HG03558 (cell line): ENCODE data around the gene DPH1.
"Not testable (repeated sequence)": the region's sequence is repeated elsewhere in the genome, so short reads cannot be mapped to it uniquely, and the experiment has no call there.

ENCODE experiments used
- ATAC-seq: cut with Tn5 transposase; IDR thresholded peaks from one replicate; pipeline ENCODE4 v1.9.1; 2021; ENCODE audit warnings: moderate number of reproducible peaks; ENCODE audit not compliant: unreplicated experiment; ENCODE audit errors: extremely low read depth

DPH1 gene

DNA sequence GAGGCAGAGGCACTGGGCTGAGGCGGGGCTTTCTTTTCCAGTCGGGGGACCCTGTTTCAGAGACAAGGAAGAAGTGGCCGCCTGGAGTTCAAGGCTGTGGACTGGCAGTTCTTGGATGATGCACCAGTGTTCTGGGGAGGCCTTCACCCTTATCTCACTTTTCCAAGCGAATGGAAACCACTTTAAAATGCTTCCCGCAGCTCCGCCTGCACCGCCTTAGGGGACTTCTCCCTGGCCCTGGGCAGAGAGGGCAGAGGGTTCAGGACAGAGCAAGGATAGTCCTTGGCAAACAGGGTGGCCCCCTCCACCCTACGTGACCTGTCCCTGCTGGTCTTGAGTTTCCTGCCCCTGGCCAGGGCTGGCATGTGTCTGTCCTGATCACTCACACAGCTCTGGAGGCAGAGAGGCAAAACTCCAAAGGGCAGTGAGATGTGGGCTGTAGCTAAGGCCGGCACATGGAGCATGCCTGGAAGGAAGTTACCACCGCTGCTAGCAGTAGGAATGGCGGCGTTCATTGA is 25.5 kb upstream of the DPH1 start:
- ATAC-seq, result no peak

DNA sequence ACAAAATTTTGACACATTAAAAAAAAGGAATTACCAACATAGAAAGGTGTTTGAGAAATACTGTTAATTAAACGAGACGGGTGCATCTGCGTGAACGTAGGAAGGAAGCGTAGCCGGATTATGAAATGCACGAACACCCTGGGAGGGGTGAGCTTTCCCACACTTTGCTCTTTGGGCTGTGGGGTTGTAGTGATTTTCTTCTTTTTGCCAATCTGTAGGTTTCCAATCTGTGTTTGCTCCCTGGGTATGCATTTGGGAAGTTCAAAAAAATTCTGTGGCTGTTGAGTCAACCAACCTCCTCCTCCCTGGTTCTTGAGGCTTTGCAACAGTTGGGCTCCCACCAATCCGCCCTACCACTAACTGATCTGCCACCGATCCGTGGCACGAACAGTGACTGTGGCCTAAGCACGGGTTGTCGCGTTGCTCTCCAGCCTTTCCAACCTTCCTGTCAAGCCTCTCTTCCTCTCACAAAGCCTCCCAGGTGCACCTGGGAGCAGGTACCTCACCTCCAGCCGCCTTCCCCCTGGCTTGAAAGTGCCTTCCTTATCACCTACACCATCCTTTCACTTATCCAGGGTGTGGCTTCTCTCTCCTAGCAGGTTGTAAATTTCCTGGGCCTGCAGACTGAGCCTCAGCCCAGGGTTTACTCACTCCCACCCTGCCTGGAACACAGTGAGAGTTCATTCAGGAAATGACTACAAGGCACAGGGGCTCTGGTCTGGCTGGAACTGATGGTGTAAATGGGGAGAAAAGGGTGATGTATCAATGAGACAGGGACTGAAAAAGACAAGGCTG is 21.4 kb upstream of the DPH1 start:
- ATAC-seq, result no peak

DNA sequence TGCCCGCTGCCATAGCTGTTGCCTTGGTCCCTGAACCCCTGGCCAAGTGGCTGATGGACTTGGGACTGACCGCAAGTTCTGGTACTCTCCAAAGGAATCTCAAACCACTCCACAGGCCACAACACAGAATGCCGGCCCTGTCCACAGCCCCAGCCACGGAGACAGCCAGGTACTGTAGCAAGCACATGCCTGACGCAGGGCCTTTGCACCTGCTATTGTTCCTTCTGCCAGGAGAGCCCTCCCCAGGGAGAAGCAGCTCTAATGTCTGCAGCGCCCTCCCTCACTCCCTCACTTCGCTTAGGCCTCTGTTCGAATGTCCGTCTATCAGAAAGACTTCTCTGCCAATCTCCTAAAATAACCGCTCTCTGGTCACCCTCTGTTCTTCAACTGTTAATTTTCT is 20.2 kb upstream of the DPH1 start:
- ATAC-seq, result no peak

DNA sequence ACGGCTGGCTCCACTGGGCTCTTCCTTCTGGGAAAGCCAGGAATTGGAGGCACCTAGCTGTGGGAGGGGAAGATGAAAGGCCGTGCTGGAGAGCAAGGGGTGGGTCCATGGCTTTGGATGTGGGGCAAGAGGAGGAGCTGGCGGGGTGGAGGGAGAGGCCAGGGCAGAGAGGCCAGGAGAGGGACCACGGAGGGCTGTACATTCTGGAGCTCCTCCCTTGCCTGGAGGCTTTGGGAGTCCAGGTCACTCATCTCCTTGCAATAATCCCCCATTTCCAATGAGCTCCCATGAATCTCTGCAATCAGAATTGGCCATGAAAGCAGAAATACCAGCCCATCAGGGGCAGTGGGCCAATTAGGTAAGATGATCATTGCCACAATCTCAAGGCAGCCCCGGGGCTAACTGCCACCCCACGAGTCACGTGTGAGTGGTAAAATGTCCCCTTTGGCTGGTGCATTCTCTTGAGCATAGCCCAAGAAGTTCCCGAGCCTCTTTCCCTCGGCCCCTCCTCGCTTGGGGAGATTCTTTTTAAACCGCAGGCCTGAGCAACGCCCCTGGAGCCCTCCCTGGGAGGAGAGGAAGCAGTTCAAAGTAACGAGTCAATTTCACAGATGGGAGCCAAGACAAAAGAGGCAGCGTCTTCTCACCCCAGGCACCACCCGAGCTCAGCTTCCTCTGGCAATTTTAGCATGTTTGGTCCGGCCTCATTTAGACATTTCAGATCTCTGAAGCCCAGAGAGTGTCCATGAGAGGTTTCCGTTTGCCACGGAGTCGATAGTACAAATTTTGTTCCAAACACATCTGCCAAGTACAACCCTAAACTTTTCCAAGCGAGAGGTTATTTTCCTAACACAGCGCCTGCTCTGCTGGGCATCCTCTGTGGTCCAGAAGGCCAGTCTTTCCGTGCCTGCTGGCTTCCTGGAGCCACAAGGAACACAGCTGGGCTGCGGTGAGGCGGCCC is 18.3 kb upstream of the DPH1 start:
- no peak for ATAC-seq

DNA sequence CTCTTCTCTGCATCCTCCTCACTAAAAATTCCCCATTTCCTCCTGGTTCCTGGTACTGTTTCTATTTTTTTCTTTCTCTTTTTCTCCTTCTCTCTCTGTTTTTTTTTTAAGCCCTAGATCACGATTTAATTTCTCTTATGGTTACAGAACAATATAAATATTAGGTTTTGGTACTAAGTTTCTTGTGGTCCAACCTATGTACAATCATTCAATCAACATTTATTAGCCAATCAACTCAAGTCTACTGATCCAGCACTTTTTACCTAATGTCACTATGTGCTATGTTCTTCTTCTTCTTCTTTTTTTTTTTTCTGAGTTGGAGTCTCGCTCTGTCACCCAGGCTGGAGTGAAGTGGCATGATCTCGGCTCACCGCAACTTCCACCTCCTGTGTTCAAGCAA is 17.5 kb upstream of the DPH1 start:
- ATAC-seq, result no peak

DNA sequence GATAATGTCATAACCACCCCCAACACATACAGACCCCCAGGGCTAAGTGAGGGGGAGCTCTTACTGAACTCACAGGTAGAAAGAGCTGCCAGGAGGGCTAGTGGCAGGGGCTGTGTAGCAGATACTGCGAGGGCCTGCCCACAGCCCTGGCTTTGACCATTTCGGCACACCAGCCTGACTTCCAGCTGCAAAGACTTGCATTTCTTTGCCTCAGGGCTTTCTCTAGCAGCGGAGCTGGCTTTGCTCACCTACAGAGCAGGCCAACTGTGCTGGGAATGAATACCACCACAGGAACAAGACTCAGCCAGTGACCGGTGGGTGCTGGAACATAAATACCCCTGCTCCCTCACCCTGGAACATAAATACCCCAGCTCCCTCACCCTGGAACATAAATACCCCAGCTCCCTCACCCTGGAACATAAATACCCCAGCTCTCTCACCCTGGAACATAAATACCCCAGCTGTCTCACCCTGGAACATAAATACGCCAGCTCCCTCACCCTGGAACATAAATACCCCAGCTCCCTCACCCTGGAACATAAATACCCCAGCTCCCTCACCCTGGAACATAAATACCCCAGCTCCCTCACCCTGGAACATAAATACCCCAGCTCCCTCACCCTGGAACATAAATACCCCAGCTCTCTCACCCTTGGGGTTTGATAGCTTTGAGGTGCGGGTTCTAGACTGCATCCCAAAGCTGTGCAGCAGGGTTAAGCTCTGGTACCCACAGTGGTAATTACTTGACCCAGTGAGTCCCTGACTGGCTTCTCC is 16.5 kb upstream of the DPH1 start:
- ATAC-seq, result not testable (repeated sequence)

DNA sequence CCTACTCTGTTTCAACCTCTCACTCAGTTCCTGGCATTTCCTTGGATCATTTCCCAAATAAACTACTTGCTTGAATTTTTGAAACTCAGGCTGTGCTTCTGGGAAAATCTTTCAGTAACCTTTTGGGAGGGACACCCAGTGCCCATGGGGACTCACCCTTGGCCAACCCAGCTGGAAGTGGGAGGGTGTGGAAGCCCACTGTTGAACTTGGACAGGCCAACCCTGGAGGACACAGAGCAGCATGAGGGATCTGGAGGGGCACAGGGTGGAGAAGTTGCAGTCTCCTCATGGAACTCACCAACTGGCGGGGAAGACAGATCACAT is 16.0 kb upstream of the DPH1 start:
- no peak for ATAC-seq

DNA sequence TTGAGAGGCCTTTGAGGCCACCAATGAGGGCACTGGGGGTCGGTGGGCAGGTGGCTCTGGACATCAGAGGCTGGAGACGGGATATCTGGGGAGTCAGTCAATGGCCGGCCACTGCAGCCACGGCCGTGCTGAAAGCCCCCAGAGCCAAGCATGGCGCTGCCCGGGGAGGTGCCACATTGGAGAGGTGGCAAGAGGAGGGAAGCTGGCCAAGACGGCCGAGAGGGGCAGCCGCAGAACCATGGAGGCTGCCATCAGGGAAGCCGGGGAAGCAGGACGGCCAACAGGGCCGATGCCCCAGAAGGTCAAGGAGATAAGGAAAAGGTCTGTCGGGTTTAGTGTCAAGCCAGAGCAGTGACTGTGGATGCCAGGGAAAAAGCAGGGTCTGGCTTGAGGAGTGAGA is 14.6 kb upstream of the DPH1 start:
- no peak for ATAC-seq

DNA sequence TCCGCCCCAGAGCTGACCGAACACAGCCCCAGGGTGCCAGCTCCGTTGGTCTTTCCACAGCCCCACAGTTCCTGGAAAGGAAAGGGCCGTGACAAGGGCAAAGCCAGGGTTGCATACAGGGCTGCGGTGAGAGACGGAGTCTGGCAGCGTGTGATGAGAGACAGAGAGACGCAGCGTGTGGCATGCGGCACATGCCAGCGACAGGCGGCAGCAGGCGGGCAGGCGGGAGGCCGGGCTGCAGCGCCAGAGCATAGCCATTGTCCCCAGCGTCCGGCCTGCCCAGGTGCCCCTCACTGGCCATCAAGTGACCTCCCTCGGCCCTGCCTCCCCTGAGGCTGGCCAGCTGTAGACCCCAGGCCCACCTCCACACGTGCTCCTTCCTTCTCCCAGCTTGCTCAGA is 13.5 kb upstream of the DPH1 start:
- no peak for ATAC-seq

DNA sequence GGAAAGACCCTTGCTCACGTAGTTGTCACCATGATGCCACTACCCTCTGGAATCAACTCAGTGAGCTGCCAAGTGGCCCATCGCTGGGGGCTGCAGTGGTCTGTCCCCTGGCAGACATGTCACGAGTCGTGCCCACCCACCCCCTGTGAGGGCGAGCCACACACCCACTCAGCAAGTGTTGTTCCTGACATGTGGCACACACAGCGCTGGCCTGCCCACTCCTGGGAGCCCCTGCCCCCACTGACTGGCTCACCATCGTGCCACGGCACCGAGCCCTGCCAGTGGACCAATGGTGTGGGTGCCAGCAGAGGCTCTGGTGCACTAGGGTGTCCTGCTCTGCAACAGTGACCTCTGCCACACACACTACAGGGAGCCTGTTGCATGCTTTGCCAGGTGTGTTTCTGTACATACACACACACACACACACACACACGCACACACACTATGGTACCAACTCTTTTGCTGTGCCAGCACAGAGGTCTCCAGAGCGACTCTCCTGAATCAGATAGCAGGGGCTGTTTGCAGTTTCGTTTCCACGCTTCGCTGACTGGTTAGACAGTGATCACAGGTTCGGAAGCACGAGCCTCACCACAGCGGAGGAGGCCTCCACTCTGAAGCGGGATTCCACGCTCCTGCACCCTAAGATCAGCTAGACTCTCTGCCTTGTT is 12.5 kb upstream of the DPH1 start:
- no peak for ATAC-seq

DNA sequence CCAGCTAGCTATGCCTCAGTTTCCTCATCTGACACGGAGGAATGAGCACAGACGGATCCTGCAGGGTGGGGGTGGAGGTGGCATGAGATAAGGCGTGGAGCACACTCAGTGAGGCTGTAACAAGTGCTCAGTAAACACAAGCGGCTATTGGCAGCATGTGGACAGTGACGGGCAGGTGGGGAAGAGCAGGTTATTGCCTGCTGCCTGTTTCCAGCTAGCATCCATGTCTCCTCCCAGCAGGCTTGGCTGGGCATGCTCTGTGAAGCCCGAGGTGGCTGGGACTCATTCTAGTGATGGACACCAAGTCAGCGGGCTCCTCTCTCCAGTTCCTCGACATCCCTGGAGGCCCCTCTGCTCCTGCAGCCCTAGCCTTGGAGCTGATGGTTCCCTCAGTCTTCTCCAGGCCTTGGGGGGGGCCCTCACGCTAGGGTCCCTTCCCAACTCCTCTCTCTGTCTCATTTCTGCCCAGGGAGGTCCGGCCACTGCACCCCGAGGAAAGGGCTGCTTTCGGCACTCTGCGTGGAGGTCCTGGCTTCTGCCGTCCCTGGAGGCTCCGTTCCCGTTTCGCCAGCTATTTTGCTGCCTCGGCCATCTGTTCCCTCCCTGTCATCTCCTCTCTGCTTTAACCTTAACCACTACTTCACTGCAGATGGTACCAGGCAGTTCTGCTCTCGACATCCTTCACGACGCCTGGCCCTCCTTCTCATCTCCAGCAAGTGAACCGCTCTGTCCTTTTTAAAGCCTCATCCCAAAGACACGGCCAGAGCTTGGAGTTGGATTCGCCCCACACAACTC is 11.0 kb upstream of the DPH1 start:
- no peak for ATAC-seq

DNA sequence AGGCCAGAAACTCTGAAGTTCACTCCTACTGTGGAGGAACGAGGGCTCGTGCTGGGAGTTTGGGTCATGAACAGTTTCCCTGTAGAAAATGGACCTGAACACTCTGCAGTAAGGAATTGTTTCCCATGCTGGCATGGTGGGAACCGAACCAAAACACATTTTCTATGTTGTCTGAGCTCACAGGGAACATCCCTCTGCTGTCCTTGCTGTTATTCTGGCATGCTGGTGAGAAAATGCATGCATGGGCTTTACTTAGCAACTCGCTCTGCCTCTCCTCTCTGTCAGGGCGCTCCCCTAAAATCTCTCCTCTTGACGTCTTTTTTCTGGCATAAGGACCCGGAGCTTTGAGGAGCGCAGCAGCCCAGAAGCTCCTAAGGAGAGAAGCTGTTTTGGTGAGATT is 10.2 kb upstream of the DPH1 start:
- no peak for ATAC-seq

DNA sequence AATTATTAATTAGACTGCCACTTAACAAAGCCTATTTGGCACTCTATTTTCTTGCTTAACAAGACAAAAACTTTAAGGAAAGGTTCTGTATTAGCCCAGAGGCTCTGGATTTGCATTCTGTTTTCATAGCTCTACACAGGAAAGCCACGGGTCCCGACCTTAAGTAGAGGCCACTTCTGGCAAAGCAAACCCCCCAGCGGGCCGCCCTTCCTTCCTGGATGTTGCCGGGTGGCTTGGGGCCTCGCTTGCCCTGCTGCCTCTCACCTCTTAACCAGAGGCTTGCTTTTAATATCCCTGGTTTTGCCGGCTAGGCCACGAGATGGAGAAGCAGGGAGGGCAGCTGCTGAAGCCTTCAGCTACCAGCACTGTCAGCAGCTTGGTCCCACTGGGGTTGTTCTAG is 9.2 kb upstream of the DPH1 start:
- no peak for ATAC-seq

DNA sequence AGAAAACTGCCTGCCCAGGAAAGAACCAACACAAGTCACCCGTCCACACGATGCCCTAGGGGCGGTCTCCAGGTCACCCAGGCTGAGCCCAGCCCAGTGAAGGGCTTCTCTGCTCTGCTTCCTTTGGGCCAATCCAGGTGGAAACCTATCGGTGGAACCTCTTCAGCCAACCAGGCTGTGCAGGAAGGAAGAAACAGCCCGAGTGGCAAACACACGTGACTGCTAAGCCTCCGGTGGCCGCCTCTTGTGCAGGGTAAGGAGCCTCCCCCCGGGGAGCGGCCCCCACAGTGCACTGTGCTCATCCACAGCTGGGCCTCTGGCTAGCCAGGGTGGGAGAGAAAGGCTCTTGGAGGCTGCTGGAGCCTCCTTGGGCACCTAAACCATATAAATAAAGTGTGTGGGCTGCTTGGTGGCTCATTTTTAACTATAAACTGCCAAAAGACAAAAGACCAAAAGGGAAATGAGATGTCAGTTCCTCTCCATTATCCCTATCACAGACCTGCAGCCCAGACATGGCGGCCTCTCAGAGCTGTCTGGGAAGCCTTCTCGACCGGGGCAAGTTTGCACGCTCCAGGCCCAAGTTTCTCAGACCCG is 7.2 kb upstream of the DPH1 start:
- ATAC-seq, result no peak

DNA sequence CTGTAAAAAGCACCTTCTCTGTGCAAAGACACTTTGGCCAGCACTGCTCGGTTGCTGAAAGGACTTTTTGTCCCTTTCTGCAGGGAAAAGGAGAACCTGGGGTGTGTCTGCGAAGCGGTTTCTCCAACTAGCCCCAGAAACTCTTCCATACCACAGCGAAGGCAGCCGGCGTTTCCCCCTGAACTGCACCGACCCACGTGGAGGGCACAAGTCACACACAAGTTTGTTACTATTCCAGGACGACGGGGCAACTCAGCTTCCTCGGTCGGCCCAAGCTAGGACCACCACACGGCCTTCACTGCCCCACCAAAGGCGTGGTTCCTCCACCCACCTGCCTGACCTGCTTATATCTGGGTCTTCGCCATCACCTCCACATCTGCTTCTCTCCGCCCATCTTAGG is 6.7 kb upstream of the DPH1 start:
- ATAC-seq, result no peak

DNA sequence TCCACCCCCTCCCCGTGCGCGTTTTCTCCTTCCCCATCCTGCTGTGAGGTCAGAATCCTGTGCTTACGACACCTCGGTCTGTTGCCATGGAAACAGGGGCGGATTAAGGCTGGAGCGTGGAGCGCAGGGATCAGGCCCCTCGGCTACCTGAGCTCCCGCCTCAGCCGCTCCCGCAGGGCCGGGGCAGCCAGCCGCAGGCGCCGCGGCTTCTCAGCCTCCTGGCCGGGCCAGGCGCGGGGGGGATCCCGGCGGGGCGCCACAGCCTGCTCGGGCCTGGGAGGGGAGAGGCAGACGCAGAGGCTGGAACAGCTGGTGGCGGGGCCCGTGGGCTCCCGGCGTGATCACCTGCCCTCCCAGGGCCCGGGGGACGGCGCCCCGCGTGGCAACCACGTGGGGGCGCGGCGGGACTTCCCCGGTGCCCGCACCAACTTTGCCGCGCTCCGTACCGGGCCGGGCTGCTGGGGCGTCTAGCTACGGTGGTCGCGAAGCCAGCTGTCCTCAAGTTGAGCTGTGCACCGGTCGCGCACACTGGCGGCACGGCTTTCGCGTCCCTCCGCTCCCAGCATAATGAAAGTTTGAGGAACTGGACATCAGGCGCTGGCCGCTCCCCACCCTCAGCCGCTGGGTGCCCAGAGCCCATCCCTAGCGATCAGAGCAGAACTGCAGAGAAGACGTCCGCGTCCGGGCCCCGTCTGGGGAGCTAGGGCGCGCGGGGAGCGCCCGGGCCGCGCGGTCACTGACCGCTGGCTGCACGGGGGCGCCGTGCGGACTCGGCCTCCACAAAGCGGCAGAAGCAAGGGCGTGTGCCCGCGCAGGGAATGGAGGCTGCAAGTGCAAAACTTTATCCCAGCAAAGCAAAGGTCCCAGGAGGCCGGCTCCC is 6.0 kb upstream of the DPH1 start:
- ATAC-seq, result no peak

DNA sequence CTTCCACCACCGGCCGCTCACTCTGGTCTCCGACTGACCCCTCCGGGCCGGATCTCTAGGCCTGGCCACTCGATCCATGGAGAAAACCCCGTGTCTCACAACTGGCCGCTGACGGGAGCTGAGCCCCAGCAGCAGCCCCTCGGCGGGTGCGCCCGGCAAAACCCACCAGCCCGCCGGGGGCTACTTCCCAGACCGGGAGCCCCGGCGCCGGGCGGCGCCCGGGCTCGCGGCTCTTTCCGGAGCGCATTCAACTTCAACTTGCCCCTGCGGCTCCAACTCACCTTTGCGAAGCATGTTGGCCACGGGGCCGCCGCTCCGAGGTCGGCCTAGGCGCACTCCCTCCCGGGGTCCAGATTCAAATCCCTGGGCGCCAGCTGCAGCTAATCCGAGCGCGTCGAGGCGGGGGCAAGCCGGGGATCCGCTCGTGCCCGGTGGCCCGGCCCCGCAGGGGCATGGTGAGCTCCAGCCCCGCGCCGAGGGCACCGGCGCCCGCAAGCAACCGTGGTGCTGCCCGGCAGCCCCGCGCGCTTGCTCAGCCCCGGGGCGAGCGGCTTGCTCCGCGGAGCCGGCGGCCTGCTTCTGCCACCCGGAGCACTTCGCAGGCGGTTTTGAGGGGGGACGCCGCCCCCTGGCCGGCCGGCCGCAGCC is 5.3 kb upstream of the DPH1 start:
- ATAC-seq, result no peak

DNA sequence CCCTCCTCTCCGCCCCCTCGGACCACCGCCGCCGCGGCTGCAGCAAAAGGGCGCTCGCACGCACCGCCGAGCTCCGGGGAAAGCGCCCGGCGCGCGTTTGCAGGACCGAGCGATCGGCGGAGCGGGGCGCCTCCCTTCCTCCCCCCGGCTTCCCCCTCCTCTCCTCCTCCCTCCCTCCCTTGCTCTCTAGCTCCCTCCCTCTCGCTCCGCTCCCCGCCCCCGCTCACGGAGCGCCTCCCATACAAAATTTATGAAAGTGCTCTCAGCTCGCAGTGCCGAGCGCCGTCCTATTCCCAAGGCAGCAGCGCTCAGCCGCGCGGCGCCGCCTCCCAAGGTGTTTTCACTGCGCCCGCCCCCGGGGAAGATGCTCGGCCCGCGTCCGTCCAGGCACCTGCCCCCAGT is 4.7 kb upstream of the DPH1 start, which contains the start of gene RTN4RL1:
Gene RTN4RL1 (minus strand): TSS at position 115 of the 402 bp plus-strand sequence. CDS start 469 bp downstream, outside the sequence.
- no peak for ATAC-seq
